ENCODE results near the gene RGL4.

Gene RGL4

GRCh38 chr22:23742505-23743264 is 51.9 kb downstream of the RGL4 start:
- no peak overlapping the region for H3K4me3 ChIP-seq (ENCODE audit: low read depth, low read length)
- TF ChIP-seq, protein P1, sequence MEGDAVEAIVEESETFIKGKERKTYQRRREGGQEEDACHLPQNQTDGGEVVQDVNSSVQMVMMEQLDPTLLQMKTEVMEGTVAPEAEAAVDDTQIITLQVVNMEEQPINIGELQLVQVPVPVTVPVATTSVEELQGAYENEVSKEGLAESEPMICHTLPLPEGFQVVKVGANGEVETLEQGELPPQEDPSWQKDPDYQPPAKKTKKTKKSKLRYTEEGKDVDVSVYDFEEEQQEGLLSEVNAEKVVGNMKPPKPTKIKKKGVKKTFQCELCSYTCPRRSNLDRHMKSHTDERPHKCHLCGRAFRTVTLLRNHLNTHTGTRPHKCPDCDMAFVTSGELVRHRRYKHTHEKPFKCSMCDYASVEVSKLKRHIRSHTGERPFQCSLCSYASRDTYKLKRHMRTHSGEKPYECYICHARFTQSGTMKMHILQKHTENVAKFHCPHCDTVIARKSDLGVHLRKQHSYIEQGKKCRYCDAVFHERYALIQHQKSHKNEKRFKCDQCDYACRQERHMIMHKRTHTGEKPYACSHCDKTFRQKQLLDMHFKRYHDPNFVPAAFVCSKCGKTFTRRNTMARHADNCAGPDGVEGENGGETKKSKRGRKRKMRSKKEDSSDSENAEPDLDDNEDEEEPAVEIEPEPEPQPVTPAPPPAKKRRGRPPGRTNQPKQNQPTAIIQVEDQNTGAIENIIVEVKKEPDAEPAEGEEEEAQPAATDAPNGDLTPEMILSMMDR (IDR thresholded peaks at IDR 0.05; ENCODE audit: borderline replicate concordance, insufficient read depth, low read depth, low read length), result no peak

GRCh38 chr22:23743303-23743705 is 52.5 kb downstream of the RGL4 start:
- TF ChIP-seq, protein P1 (IDR thresholded peaks at IDR 0.05; ENCODE audit: borderline replicate concordance, insufficient read depth, low read depth, low read length), result no peak
- no peak overlapping the region for H3K4me3 ChIP-seq (ENCODE audit: low read depth, low read length)

GRCh38 chr22:23744001-23744400 is 53.2 kb downstream of the RGL4 start:
- no peak overlapping the region for H3K4me3 ChIP-seq (ENCODE audit: low read depth, low read length)

GRCh38 chr22:23744485-23744884 is 53.7 kb downstream of the RGL4 start:
- TF ChIP-seq, protein P1 (IDR thresholded peaks at IDR 0.05; ENCODE audit: borderline replicate concordance, insufficient read depth, low read depth, low read length), result no peak
- H3K4me3 ChIP-seq (ENCODE audit: low read depth, low read length), result no peak overlapping the region

More at GRCh38 chr22:23744001-23744400, 53.2 kb downstream of the RGL4 start:
- TF ChIP-seq, protein P1 (IDR thresholded peaks at IDR 0.05; ENCODE audit: borderline replicate concordance, insufficient read depth, low read depth, low read length), result no peak

- TF ChIP-seq, protein P1 (IDR thresholded peaks at IDR 0.05; ENCODE audit: borderline replicate concordance, insufficient read depth, low read depth, low read length), result no peak
- no peak overlapping the region for H3K4me3 ChIP-seq (ENCODE audit: low read depth, low read length)
Measured at GRCh38 chr22:23745791-23746190, 55.0 kb downstream of the RGL4 start.
